ENCODE results near the gene MRAS. TPM values are rescaled to one million over a fixed set of nuclear protein-coding genes. Genes with fewer than 3 reads are reported as not detected.

Gene MRAS
- total and polyA plus RNA-seq, 2 donors from 2014 or later, result 30.9 to 106 TPM

GRCh38 chr3:138366006-138366759, 17.8 kb downstream of the MRAS start:
- no peak for TF ChIP-seq CTCF (IDR thresholded peaks at IDR 0.05; ENCODE audit: borderline replicate concordance, extremely low read depth, insufficient read depth)
- intact Hi-C loops (cut with DNase I), result no loop called here
- no peak for DNase-seq
- Histone ChIP-seq H3K27ac (ENCODE audit: low read depth in 2 of 2, low read length in 2 of 2) (no peak overlapping the region), H3K4me1 (ENCODE audit: control insufficient read depth in 2 of 3, insufficient read depth in 2 of 3, low read depth in 1 of 3, low read length in 3 of 3) (peaks cover 3 to 34% (median 21%) of the 10 kb centered on the region in 3 donors), H3K36me3 (ENCODE audit: control insufficient read depth in 2 of 3, insufficient read depth in 3 of 3, low read length in 3 of 3) (no peaks in the 10 kb centered on the region), H3K27me3 (ENCODE audit: control insufficient read depth, insufficient read depth, low read length) (no peaks in the 10 kb centered on the region), H3K9me3 (ENCODE audit: control insufficient read depth in 2 of 3, insufficient read depth in 1 of 3, low read length in 3 of 3) (no peaks in the 10 kb centered on the region), H3K9ac (ENCODE audit: low read length in 3 of 3) (no peak overlapping the region), H3K4me3 (ENCODE audit: low read length in 3 of 3) (no peak overlapping the region)
- FAIRE-seq, result no peak

- Histone ChIP-seq H3K4me1 (ENCODE audit: control insufficient read depth in 2 of 3, insufficient read depth in 2 of 3, low read depth in 1 of 3, low read length in 3 of 3) (peaks cover 3 to 22% (median 9%) of the 10 kb centered on the region in 3 donors), H3K9me3 (ENCODE audit: control insufficient read depth in 2 of 3, insufficient read depth in 1 of 3, low read length in 3 of 3) (no peaks in the 10 kb centered on the region), H3K36me3 (ENCODE audit: control insufficient read depth in 2 of 3, insufficient read depth in 3 of 3, low read length in 3 of 3) (no peaks in the 10 kb centered on the region), H3K4me3 (ENCODE audit: low read length in 3 of 3) (no peak overlapping the region), H3K27ac (ENCODE audit: low read depth in 2 of 2, low read length in 2 of 2) (no peak overlapping the region), H3K27me3 (ENCODE audit: control insufficient read depth, insufficient read depth, low read length) (no peaks in the 10 kb centered on the region), H3K9ac (ENCODE audit: low read length in 3 of 3) (no peak overlapping the region)
- intact Hi-C loops (cut with DNase I), result no loop called here
- no peak for TF ChIP-seq CTCF (IDR thresholded peaks at IDR 0.05; ENCODE audit: borderline replicate concordance, extremely low read depth, insufficient read depth)
- FAIRE-seq (no peak), DNase-seq (no peak)
These were observed 19.0 kb downstream of the MRAS start for GRCh38 chr3:138367326-138367850.

GRCh38 chr3:138367911-138368310, 19.5 kb downstream of the MRAS start:
- H3K9ac ChIP-seq (ENCODE audit: low read length in 3 of 3), result no peak overlapping the region
- no peaks in the 10 kb centered on the region for H3K36me3 ChIP-seq (ENCODE audit: control insufficient read depth in 2 of 3, insufficient read depth in 3 of 3, low read length in 3 of 3)
- H3K27ac ChIP-seq (ENCODE audit: low read depth in 2 of 2, low read length in 2 of 2), result no peak overlapping the region
- intact Hi-C loops (cut with DNase I), result no loop called here
- no peaks in the 10 kb centered on the region for H3K9me3 ChIP-seq (ENCODE audit: control insufficient read depth in 2 of 3, insufficient read depth in 1 of 3, low read length in 3 of 3)
- H3K27me3 ChIP-seq (ENCODE audit: control insufficient read depth, insufficient read depth, low read length), result no peaks in the 10 kb centered on the region
- H3K4me3 ChIP-seq (ENCODE audit: low read length in 3 of 3), result no peak overlapping the region
- H3K4me1 ChIP-seq (ENCODE audit: control insufficient read depth in 2 of 3, insufficient read depth in 2 of 3, low read depth in 1 of 3, low read length in 3 of 3), result peaks cover under 1 to 18% (median 6%) of the 10 kb centered on the region in 3 donors
- TF ChIP-seq CTCF (IDR thresholded peaks at IDR 0.05; ENCODE audit: borderline replicate concordance, extremely low read depth, insufficient read depth), result no peak
- DNase-seq (peak in 1 of 5 donors; percentile 86), FAIRE-seq (no peak)
